Common myeloid progenitor, CD34-positive (primary cell): Measurements from ENCODE around the gene SATB1.

Source experiments
- CTCF ChIA-PET: fragments of 350-600 bp; sonication (Branson Sonifier 250); formaldehyde crosslinking; loops from one replicate; lab custom pipeline; 2021; ENCODE audit warnings: antibody characterized with exemption; lab: Charles Lee
- POLR2A ChIA-PET: fragments of 350-600 bp; sonication (Branson Sonifier 250); formaldehyde crosslinking; loops from one replicate; lab custom pipeline; 2021; ENCODE audit warnings: antibody characterized with exemption; lab: Charles Lee
- DNase-seq, 3 donors: peaks; one replicate each; pipeline versions ENCODE4 v3.0.0 to v3.0.0-alpha.2; 2013
- H3K27ac ChIP-seq, 2 experiments: 1 replicate in 1 of 2; 2 replicates in 1 of 2; pipeline ENCODE4 v1.7.0; 2013; ENCODE audit warnings: inconsistent platforms in 2 of 2, low read length in 2 of 2, mild to moderate bottlenecking in 2 of 2, low read depth in 1 of 2, moderate library complexity in 1 of 2; ENCODE audit not compliant: severe bottlenecking in 2 of 2, insufficient read depth in 1 of 2, poor library complexity in 1 of 2
- H3K27me3 ChIP-seq, 5 experiments: replicated peaks in 2 of 5; 1 replicate in 3 of 5; 2 replicates in 2 of 5; pipeline versions ENCODE4 v1.6.1 to v1.7.0; 2013; ENCODE audit warnings: low read length in 4 of 5, mild to moderate bottlenecking in 2 of 5, moderate library complexity in 2 of 5, inconsistent platforms in 1 of 5; ENCODE audit not compliant: insufficient read depth in 5 of 5, control insufficient read depth in 4 of 5
- H3K36me3 ChIP-seq, 4 experiments: 1 replicate in 2 of 4; 2 replicates in 2 of 4; pipeline versions ENCODE4 v1.6.1 to v1.7.0; 2013; ENCODE audit warnings: low read length in 3 of 4, control low read depth in 1 of 4, mild to moderate bottlenecking in 1 of 4; ENCODE audit not compliant: control insufficient read depth in 4 of 4, insufficient read depth in 4 of 4
- H3K4me1 ChIP-seq, 4 experiments: 1 replicate in 3 of 4; 2 replicates in 1 of 4; pipeline versions ENCODE4 v1.6.1 to v1.7.1; 2013; ENCODE audit warnings: low read length in 3 of 4, mild to moderate bottlenecking in 3 of 4, control low read depth in 1 of 4, inconsistent platforms in 1 of 4, moderate library complexity in 1 of 4; ENCODE audit not compliant: control insufficient read depth in 4 of 4, insufficient read depth in 4 of 4; ENCODE audit errors: control extremely low read depth in 1 of 4
- H3K4me3 ChIP-seq, 7 experiments: 1 replicate in 4 of 7; 2 replicates in 3 of 7; pipeline versions ENCODE4 v1.5.1 to v1.7.0; 2013; ENCODE audit warnings: mild to moderate bottlenecking in 7 of 7, low read length in 6 of 7, moderate library complexity in 6 of 7, inconsistent platforms in 2 of 7, low read depth in 2 of 7, control low read depth in 1 of 7; ENCODE audit not compliant: insufficient read depth in 4 of 7, control insufficient read depth in 1 of 7; ENCODE audit errors: extremely low read depth in 1 of 7
- H3K9me3 ChIP-seq, 5 experiments: 1 replicate in 4 of 5; 2 replicates in 1 of 5; pipeline versions ENCODE4 v1.6.1 to v1.7.1; 2013; ENCODE audit warnings: low read length in 4 of 5, mild to moderate bottlenecking in 2 of 5, inconsistent platforms in 1 of 5, low read depth in 1 of 5, moderate library complexity in 1 of 5; ENCODE audit not compliant: control insufficient read depth in 4 of 5, insufficient read depth in 2 of 5; ENCODE audit errors: control extremely low read depth in 1 of 5
- WGBS: methylation state at CpG from one replicate; pipeline ENCODE4 v1.1.5; 2013; ENCODE audit not compliant: insufficient coverage; 5-methylcytosine and 5-hydroxymethylcytosine counted together

Gene SATB1

GRCh38 chr3:18417904-18418572, 7.1 kb downstream of the SATB1 start:
- H3K36me3 ChIP-seq = peaks cover 20 to 75% (median 53%) of the 10 kb centered on the region in 4 experiments
- DNase-seq = no peak
- CTCF ChIA-PET = interaction anchor here (0.8 to 2.5 kb wide), 4 partner anchors 9 to 340 kb away, joined by 3 to 8 read pairs (median 4); no protein-coding TSS in a partner anchor
- H3K27me3 ChIP-seq = no peaks in the 10 kb centered on the region
- no peak overlapping the region for H3K27ac ChIP-seq
- WGBS = 97% methylated on average over 10 of the region's 10 CpGs
- POLR2A ChIA-PET = no interaction called here
- H3K4me3 ChIP-seq = no peak overlapping the region
- peaks cover 2 to 16% (median 7%) of the 10 kb centered on the region in 4 experiments for H3K4me1 ChIP-seq
- no peaks in the 10 kb centered on the region for H3K9me3 ChIP-seq

- H3K27me3 ChIP-seq = no peaks in the 10 kb centered on the region
- POLR2A ChIA-PET = no interaction called here
- H3K4me1 ChIP-seq = peaks cover 0 to 3% (median 2%) of the 10 kb centered on the region in 4 experiments
- no peak for DNase-seq
- no peaks in the 10 kb centered on the region for H3K9me3 ChIP-seq
- no peak overlapping the region for H3K27ac ChIP-seq
- H3K4me3 ChIP-seq = no peak overlapping the region
- H3K36me3 ChIP-seq = peaks cover 22 to 87% (median 62%) of the 10 kb centered on the region in 4 experiments
- CTCF ChIA-PET = interaction anchor here (2.5 kb wide), 1 partner anchor 9 kb away, joined by 8 read pairs; no protein-coding TSS in a partner anchor
- 100% methylated on average over 1 of the region's 3 CpGs for WGBS
Measured at GRCh38 chr3:18416332-18416731, 8.8 kb downstream of the SATB1 start.

DNA sequence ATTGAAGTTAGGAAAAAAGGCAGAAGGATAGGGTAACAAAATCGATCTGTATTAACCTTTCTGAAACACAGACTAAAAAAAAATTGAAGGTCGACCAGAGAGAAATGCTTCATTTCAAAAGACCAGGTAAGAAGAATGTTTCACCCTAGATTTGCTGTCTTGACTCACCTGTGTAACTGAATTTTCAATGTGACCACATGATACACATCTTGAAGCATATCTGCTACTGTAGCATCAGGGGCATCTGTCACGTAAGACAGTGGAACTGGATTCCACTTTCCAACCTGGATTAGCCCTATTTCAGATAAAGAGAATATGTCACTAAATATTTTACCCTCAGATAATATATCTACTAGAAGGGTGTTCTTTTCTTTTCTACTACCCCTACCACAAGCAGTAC, 9.3 kb downstream of the SATB1 start:
- CTCF ChIA-PET = interaction anchor here (1.0 kb wide), 1 partner anchor 11 kb away, joined by 3 read pairs; no protein-coding TSS in a partner anchor
- peaks cover 0 to 3% (median 2%) of the 10 kb centered on the region in 4 experiments for H3K4me1 ChIP-seq
- 100% methylated on average over 1 of the region's 3 CpGs for WGBS
- no peak overlapping the region for H3K27ac ChIP-seq
- no peaks in the 10 kb centered on the region for H3K27me3 ChIP-seq
- POLR2A ChIA-PET = no interaction called here
- H3K9me3 ChIP-seq = no peaks in the 10 kb centered on the region
- no peak overlapping the region for H3K4me3 ChIP-seq
- peaks cover 22 to 89% (median 62%) of the 10 kb centered on the region in 4 experiments for H3K36me3 ChIP-seq
- no peak for DNase-seq

DNA sequence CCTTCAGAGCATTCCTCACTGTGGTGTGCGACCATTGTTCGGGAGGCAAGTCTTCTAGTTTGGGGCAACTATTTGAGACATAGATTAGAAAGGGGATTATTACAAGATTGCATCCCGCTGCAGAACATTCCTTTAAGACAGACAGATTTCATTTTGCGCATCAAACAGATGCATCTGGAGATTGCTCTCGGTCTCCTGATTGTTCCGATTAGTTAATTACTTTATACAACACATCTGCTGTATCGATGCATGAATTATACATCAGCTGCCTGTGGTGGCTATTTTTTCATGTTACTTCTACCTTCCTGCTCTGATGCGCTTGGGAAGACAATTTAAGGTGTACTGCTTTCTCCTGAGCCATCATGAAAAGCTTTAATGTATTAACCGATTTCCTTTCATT, 10.0 kb downstream of the SATB1 start:
- peaks cover 18 to 86% (median 60%) of the 10 kb centered on the region in 4 experiments for H3K36me3 ChIP-seq
- H3K9me3 ChIP-seq = no peaks in the 10 kb centered on the region
- H3K4me1 ChIP-seq = peaks cover 0 to 3% (median 2%) of the 10 kb centered on the region in 4 experiments
- 96% methylated on average over 5 of the region's 9 CpGs for WGBS
- POLR2A ChIA-PET = no interaction called here
- no peaks in the 10 kb centered on the region for H3K27me3 ChIP-seq
- DNase-seq = no peak
- no peak overlapping the region for H3K27ac ChIP-seq
- CTCF ChIA-PET = interaction anchor here (1.0 to 1.3 kb wide), 2 partner anchors 9 to 12 kb away, joined by 3 read pairs; no protein-coding TSS in a partner anchor
- no peak overlapping the region for H3K4me3 ChIP-seq

DNA sequence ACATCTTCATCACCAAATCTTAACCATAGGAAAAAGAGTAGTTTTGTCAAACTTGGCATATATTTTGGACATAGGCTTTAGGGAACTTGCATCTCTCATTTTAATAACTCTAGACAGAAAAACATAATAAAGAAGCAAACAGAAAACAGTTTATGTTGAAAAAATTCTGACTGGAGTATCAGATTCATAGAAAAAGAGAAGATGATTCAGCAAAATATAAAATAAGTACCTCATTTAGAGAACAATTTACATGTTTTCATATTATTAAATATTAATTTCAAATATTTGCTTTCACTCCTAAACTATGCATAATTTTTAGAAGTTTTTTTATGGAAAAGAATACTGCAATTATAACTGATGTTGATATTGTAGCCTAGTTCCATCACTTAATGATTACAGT, 12.5 kb downstream of the SATB1 start:
- CTCF ChIA-PET = no interaction called here
- H3K36me3 ChIP-seq = peaks cover 15 to 75% (median 49%) of the 10 kb centered on the region in 4 experiments
- no peaks in the 10 kb centered on the region for H3K27me3 ChIP-seq
- H3K4me1 ChIP-seq = no peaks in the 10 kb centered on the region
- H3K4me3 ChIP-seq = no peak overlapping the region
- DNase-seq = no peak
- no peaks in the 10 kb centered on the region for H3K9me3 ChIP-seq
- POLR2A ChIA-PET = no interaction called here
- H3K27ac ChIP-seq = no peak overlapping the region

- H3K9me3 ChIP-seq = no peaks in the 10 kb centered on the region
- H3K27ac ChIP-seq = no peak overlapping the region
- POLR2A ChIA-PET = no interaction called here
- no peaks in the 10 kb centered on the region for H3K27me3 ChIP-seq
- CTCF ChIA-PET = interaction anchor here (1.1 kb wide), 1 partner anchor 34 kb away, joined by 4 read pairs; no protein-coding TSS in a partner anchor
- H3K4me3 ChIP-seq = no peak overlapping the region
- H3K4me1 ChIP-seq = no peaks in the 10 kb centered on the region
- no CpG with 5 or more reads among the region's 2 CpGs for WGBS
- no peak for DNase-seq
- H3K36me3 ChIP-seq = peaks cover 13 to 74% (median 49%) of the 10 kb centered on the region in 4 experiments
Measured at GRCh38 chr3:18411541-18411940, 13.6 kb downstream of the SATB1 start.

DNA sequence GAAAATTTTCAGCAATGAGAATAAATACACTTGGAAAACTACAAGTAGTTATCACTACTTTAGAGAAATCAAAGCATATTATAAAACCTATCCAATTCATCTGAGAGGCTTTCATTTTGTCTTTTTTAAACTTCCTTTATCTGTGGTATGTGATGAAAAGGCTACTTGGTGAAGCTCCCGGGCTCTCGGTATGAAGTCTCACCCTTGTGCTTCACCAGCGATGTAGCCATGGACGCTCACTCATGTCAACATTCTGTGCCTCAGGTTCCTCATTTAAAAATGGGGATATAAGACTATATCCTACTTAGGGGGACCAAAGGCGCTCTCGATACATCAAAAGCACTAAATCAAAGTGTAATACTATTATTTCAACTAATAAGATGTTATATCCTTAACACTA, 14.9 kb downstream of the SATB1 start:
- Histone ChIP-seq H3K4me3 (no peak overlapping the region), H3K27ac (no peak overlapping the region), H3K9me3 (no peaks in the 10 kb centered on the region), H3K36me3 (peaks cover 16 to 65% (median 39%) of the 10 kb centered on the region in 4 experiments), H3K4me1 (no peaks in the 10 kb centered on the region), H3K27me3 (no peaks in the 10 kb centered on the region)
- WGBS = no CpG with 5 or more reads among the region's 6 CpGs
- ChIA-PET CTCF (interaction anchor here (1.1 kb wide), 1 partner anchor 8 kb away, joined by 3 read pairs; no protein-coding TSS in a partner anchor), POLR2A (no interaction called here)
- no peak for DNase-seq
